CD4-positive, alpha-beta T cell treated with Interleukin-21 for 1 hour (primary cell): ENCODE measurements around the gene NUDT8.
A peak's percentile ranks its signal among the peaks of the same experiment; 100 is the strongest.
"Not testable (repeated sequence)": the region's sequence is repeated elsewhere in the genome, so short reads cannot be mapped to it uniquely, and the experiment has no call there.

ENCODE experiments used
- DNase-seq: peaks from one replicate; pipeline ENCODE4 v3.0.0-alpha.2; 2020

NUDT8 gene

GRCh38 chr11:67659651-67660165 lies 30.0 kb upstream of the NUDT8 start:
- DNase-seq: not testable (repeated sequence)

- no peak for DNase-seq
Observed at GRCh38 chr11:67657300-67657699, 27.6 kb upstream of the NUDT8 start.

GRCh38 chr11:67656278-67656922 lies 26.7 kb upstream of the NUDT8 start:
- no peak for DNase-seq

- DNase-seq: no peak
Observed at GRCh38 chr11:67654225-67654624, 24.5 kb upstream of the NUDT8 start.

- no peak for DNase-seq
Observed at GRCh38 chr11:67652965-67653845, 23.5 kb upstream of the NUDT8 start.

- DNase-seq: no peak
Observed at GRCh38 chr11:67651976-67652781, 22.4 kb upstream of the NUDT8 start.

DNA sequence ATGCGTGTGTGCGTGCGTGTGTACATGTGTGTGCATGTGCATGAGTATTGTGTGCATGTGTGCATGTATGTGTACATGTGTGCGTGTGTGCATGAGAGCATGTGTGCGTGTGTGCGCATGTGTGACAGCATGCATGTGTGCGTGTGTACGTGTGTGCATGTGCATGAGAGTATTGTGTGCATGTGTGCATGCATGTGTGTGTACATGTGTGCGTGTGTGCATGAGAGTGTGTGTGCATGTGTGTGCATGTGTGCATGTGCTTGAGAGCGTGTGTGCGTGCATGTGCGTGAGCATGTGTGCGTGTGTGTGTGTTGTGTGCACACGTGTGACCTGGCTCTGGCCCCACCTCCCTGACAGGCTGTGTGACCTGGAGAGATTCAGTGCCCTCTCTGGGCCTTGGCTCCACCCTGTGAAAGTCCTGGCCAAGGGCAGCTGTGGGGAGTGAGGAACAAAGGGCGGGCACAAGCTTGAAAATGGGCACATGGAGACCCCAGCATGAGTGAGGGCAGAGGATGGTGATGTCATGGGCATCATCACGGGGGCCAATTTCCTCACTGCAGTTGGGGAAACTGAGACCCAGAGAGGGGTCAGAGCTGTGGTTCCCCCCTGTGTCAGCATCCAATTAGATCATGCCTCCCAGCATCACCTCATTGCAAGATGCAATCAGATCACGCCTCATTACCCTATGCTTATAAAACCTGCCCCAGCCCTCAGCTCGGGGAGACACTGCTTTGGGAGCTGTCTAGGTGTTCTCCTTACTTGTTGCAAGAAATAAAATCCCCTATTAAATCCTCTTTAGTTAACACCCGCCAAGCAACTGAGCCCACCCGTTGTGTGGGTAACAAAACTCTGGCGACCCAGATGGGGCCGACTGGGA lies 20.1 kb upstream of the NUDT8 start:
- no peak for DNase-seq

DNA sequence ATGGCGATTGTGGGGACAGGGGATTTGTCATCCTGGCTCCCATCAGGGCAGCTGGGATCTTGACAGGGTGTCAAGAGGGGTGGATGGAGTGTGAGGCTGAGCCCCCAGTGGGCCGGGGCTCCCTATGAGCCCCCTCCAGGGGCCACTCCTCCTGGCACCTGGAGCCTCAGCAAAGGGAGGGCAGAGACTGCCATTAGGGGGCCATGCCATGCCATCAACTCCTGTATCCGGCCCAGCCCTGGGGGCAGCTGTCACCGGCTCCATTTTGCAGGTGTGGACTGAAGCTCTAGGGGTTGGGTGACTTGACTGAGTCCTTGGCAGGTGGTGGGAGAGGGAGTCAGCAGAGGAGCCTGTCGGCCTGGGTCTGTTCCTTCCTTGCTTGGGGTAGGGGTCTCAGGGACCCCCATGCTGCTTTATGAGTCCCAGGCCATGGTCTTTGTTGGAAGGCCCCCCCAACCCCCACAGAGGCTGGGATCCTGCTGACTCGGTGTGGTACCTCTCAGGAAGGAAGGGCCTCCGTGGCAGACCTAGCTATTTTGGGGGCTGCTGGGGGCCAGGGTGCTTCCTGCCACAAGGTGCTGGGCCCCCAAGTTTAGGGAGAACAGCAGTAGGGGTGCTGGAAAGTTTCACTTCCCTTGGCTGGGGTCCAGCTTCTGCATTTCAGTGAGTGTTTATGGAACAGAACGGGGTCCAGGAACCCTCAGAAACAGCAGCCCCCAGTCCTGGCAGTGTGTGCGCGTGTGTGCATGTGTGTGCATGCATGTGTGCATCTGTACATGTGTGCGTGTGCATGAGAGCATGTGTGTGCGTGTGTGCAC lies 19.3 kb upstream of the NUDT8 start:
- no peak for DNase-seq

GRCh38 chr11:67648140-67648795 lies 18.5 kb upstream of the NUDT8 start:
- DNase-seq: peak; percentile 57

DNA sequence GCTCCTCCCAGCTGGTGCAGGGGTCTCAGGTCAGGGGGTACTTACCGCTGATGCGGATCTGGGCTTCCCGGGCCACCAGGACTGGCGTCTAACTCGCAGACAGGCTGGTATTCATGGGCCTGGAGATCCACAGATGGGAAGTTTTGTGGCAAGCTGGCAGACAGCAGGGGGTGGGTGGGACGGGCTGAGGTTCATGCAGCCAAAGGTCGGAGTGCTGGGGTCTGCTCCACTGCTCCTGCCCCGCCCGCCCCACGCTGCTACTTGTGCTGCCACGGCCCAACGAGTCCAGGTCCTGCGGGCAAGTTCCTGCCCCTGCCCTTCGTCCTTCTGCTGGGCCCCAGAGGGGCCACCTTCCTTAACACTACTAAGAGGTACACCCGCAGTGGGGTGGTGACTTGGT lies 17.7 kb upstream of the NUDT8 start:
- DNase-seq: no peak

DNA sequence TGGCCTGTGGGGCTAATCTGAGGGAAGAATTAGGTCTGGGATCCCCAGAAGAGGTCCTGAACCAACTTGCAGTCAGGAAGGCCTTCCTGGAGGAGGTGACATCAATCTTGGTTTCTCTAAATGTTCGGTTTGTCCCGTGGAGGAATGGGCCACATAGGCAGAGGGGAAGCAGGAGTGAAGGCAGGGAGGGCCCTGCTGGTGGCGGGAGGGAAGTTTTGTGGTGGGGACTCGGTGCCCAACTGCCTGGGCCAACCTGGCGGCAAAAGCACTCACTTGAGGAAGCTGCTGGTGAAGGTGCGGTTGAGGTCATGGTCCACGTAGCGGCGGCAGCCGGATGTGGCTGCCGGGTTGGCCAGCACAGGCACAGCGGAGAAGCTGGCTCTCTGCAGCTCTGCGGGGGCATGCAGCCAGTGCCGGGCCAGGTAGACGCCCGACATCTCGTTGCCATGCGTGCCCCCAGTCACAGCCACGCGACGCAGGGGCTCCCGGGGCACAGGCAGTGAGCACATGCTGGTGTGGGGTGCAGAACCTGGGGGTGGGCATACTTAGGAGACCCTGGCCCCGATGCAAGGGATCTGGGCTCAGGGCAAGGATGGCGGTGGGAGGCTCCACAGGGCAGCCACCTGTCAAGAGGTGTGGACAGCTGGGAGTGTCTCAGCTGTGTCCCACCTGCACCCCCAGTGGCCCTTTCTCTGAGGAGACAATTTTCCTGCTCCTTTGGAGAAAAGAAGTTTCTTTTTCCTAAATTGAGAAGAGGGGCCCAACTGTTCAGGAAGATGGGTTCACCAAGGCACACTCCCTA lies 17.0 kb upstream of the NUDT8 start:
- DNase-seq: peak; percentile 56

- no peak for DNase-seq
Observed at GRCh38 chr11:67645521-67646461, 16.1 kb upstream of the NUDT8 start.

GRCh38 chr11:67644472-67645418 lies 15.0 kb upstream of the NUDT8 start:
- DNase-seq: no peak

GRCh38 chr11:67644042-67644441 lies 14.3 kb upstream of the NUDT8 start:
- DNase-seq: no peak

DNA sequence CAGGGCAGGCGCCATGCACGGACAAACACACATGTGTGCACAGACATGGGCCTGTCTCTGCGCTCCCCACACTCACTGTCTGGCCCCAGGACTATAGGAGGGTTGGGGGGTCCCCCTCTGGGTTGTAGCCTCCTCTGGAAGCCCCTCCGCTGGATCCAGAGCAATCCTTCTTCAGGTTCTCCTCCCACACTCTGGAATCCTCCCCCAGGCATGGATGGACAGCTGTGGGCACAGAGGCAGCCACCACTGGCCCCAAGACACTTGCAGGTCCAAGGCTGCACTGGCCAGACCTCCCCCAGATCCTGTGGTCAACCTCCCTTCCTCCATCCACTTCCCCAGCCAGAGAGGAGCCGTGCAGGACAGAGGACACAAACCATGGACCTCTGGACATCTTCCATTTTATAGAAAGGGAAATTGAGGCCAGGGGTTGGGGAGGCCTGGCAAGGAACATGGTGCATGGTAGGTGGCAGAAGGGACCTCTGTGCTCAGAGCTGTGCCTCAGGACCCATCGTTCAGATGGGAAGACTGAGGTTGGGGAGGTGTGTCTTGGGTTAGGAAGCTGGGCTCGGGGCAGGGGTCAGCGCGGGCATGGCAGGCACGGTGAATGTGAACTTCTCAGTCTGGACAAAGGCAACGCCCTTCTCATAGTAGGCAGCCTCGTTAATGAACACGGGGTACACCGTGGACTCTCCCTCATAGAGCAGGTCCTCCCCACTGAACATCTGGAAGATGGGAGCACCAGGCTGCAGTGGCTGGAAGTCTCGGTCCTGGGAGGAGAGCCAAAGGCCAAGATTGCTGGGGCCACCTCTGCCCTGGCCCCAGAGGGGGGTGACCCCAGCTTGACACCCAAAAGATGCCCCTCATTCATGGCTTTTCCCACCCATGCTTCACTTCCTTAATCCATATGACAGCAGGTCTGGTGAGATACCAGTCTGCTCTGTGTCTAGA lies 12.7 kb upstream of the NUDT8 start:
- no peak for DNase-seq
